Measurements from ENCODE around the gene AGMO. TPM values are rescaled to one million over a fixed set of nuclear protein-coding genes. Genes with fewer than 3 reads are reported as not detected.

Gene AGMO
- total and polyA plus RNA-seq, 2 experiments from 2014 or later: 6.5 to 7.3 TPM

DNA sequence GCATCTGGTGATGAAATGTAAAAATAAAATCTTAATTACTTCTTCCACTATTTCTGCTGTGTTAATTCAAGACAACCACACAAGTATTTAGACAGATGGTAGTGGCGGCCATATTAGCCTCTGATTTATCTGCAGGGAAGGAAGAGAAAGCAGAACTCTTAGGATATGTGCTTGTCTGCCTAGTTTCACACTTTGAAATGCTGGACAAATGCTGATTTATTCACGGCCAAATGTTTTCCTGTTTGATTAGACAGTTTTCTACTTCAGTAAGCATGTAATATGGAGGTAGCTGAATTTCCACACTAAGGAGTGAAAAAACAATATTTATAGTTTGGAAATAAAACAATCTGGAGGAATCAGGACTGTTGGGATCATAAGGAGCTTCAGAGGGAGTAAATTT lies 158.1 kb downstream of the AGMO start:
- H3K79me2 ChIP-seq: no peaks in the 10 kb centered on the region
- no peaks in the 10 kb centered on the region for H3K4me1 ChIP-seq (ENCODE audit: insufficient read depth)
- no peaks in the 10 kb centered on the region for H3K27me3 ChIP-seq
- no peak overlapping the region for H3K4me2 ChIP-seq
- no peaks in the 10 kb centered on the region for H4K20me1 ChIP-seq (ENCODE audit: insufficient read depth, poor library complexity, severe bottlenecking)
- no peaks in the 10 kb centered on the region for H3K9me2 ChIP-seq (replicated peaks; ENCODE audit: insufficient read depth)
- H2AFZ ChIP-seq: no peak overlapping the region
- TF ChIP-seq CTCF (IDR thresholded peaks at IDR 0.05; ENCODE audit: poor library complexity) (no peak), EZH2phosphoT487 (IDR thresholded peaks at IDR 0.05; ENCODE audit: low read depth, severe bottlenecking, unreplicated experiment) (no peak), EZH2 (IDR thresholded peaks at IDR 0.05; ENCODE audit: borderline replicate concordance) (no peak)
- no peaks in the 10 kb centered on the region for H3K36me3 ChIP-seq (replicated peaks; ENCODE audit: insufficient read depth, low read depth)
- WGBS (ENCODE audit: low lambda C conversion rate, missing lambda C conversion rate): 89% methylated on average over 2 of the region's 2 CpGs
- H3K4me3 ChIP-seq: no peak overlapping the region
- H3K9me3 ChIP-seq (ENCODE audit: low read depth): no peaks in the 10 kb centered on the region
- DNase-seq (ENCODE audit: low spot score): no peak
- no peak overlapping the region for H3K27ac ChIP-seq

DNA sequence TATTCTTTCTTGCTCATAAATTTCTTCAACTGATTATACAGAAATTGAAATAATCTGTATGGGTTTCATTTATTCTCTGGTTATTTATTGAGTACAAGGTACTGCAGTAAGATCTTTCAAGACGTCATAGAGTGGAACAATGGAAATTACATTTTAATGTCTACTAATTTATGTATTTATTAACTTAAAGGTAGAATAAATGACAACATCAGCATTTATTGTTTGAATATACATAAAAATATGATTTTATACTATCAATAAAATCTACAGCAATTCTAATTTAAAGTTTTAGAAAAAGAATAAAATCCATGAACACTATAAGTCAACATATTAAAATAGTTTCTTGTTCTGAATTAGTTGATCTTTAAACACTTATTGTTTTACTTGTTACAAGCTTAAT lies 158.5 kb downstream of the AGMO start:
- Histone ChIP-seq H3K4me3 (no peak overlapping the region), H2AFZ (no peak overlapping the region)

GRCh38 chr7:15402436-15403136 lies 159.2 kb downstream of the AGMO start:
- no peaks in the 10 kb centered on the region for H3K9me2 ChIP-seq (replicated peaks; ENCODE audit: insufficient read depth)
- no peaks in the 10 kb centered on the region for H3K4me1 ChIP-seq (ENCODE audit: insufficient read depth)
- DNase-seq (ENCODE audit: low spot score): no peak
- H3K4me3 ChIP-seq: no peak overlapping the region
- H3K9me3 ChIP-seq (ENCODE audit: low read depth): no peaks in the 10 kb centered on the region
- no peak overlapping the region for H3K4me2 ChIP-seq
- H3K79me2 ChIP-seq: no peaks in the 10 kb centered on the region
- H2AFZ ChIP-seq: no peak overlapping the region
- no peaks in the 10 kb centered on the region for H3K27me3 ChIP-seq
- no peaks in the 10 kb centered on the region for H4K20me1 ChIP-seq (ENCODE audit: insufficient read depth, poor library complexity, severe bottlenecking)
- no peaks in the 10 kb centered on the region for H3K36me3 ChIP-seq (replicated peaks; ENCODE audit: insufficient read depth, low read depth)
- 92% methylated on average over 2 of the region's 2 CpGs for WGBS (ENCODE audit: low lambda C conversion rate, missing lambda C conversion rate)
- no peak for TF ChIP-seq EZH2phosphoT487 (IDR thresholded peaks at IDR 0.05; ENCODE audit: low read depth, severe bottlenecking, unreplicated experiment)
- no peak for TF ChIP-seq EZH2 (IDR thresholded peaks at IDR 0.05; ENCODE audit: borderline replicate concordance)
- no peak for TF ChIP-seq CTCF (IDR thresholded peaks at IDR 0.05; ENCODE audit: poor library complexity)
- H3K27ac ChIP-seq: no peak overlapping the region

More for the DNA sequence above, 158.5 kb downstream of the AGMO start:
- WGBS (ENCODE audit: low lambda C conversion rate, missing lambda C conversion rate): 0% methylated on average over 1 of the region's 1 CpG
- Histone ChIP-seq H3K79me2 (no peaks in the 10 kb centered on the region), H3K9me2 (replicated peaks; ENCODE audit: insufficient read depth) (no peaks in the 10 kb centered on the region), H3K4me2 (no peak overlapping the region), H3K27ac (no peak overlapping the region), H3K27me3 (no peaks in the 10 kb centered on the region), H3K36me3 (replicated peaks; ENCODE audit: insufficient read depth, low read depth) (no peaks in the 10 kb centered on the region), H3K4me1 (ENCODE audit: insufficient read depth) (no peaks in the 10 kb centered on the region), H4K20me1 (ENCODE audit: insufficient read depth, poor library complexity, severe bottlenecking) (no peaks in the 10 kb centered on the region), H3K9me3 (ENCODE audit: low read depth) (no peaks in the 10 kb centered on the region)
- DNase-seq (ENCODE audit: low spot score): no peak
- TF ChIP-seq CTCF (IDR thresholded peaks at IDR 0.05; ENCODE audit: poor library complexity) (no peak), EZH2phosphoT487 (IDR thresholded peaks at IDR 0.05; ENCODE audit: low read depth, severe bottlenecking, unreplicated experiment) (no peak)

Data from hepatocyte (in vitro differentiated cells).